Measurements from ENCODE around the gene ZNF740. TPM values are rescaled to one million over a fixed set of nuclear protein-coding genes. Genes with fewer than 3 reads are reported as not detected.

Gene ZNF740
- total and polyA plus RNA-seq, 2 of the 4 experiments (the other 2 are of a cell fraction), result 13.1 to 14.0 TPM

DNA sequence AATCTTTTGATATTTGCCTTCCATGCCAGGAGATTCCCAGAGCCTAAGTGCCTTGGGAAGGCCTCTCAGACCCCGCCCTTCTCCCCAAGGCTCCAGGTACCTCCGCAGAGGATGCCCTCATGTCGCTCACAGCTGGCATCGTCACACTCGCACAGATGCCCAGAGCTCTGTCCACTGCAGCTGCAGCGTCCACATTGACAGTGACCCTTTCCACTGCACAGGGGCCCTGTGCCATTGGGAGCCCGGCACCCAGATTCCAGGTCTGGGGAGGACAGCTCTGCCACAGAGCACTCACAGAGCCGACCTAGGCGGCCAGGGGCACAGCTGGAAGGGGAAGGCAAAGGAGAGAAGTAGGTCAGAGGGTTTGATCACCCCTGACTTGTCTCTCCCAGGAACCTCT, 12.5 kb downstream of the ZNF740 start:
- intact Hi-C loops (cut with micrococcal nuclease), result no loop called here
- no peak overlapping the region for H3K18ac ChIP-seq (ENCODE audit: low read depth, low read length)
- no peak overlapping the region for H3K4me3 ChIP-seq (ENCODE audit: insufficient read depth, low read depth, low read length)
- peaks cover 0 to 7% of the 10 kb centered on the region in 2 experiments; a peak in 1 of 4 replicates for H3K79me1 ChIP-seq (ENCODE audit: low read depth in 1 of 2, low read length in 2 of 2)
- in situ Hi-C loops (cut with MboI; ENCODE audit: low sequenced_read_pairs), result no loop called here
- H3K4me2 ChIP-seq (ENCODE audit: low read depth, low read length), result no peak overlapping the region
- H3K27me3 ChIP-seq (ENCODE audit: control insufficient read depth, insufficient read depth, low read length), result no peaks in the 10 kb centered on the region
- no peak overlapping the region for H3K23ac ChIP-seq (ENCODE audit: low read depth, low read length)
- no peak for ATAC-seq (ENCODE audit: low read depth)
- H4K5ac ChIP-seq (ENCODE audit: low read depth, low read length), result no peak overlapping the region
- no peak overlapping the region for H2AFZ ChIP-seq (replicated peaks; ENCODE audit: low read length, poor library complexity)
- H3K14ac ChIP-seq (replicated peaks; ENCODE audit: low read depth, low read length), result no peak overlapping the region
- H3K36me3 ChIP-seq (ENCODE audit: control insufficient read depth, insufficient read depth, low read length), result peaks cover 13% of the 10 kb centered on the region
- H4K8ac ChIP-seq (ENCODE audit: low read depth in 2 of 2, low read length in 2 of 2), result no peak overlapping the region
- H3K56ac ChIP-seq (ENCODE audit: extremely low read depth, insufficient read depth, low read length), result no peak overlapping the region
- H2AK5ac ChIP-seq (ENCODE audit: low read depth, low read length), result no peak overlapping the region
- H3K4me1 ChIP-seq (ENCODE audit: control insufficient read depth, insufficient read depth, low read length), result no peaks in the 10 kb centered on the region; the same call in 1 of the 2 replicates
- H3K9ac ChIP-seq (ENCODE audit: low read depth, low read length), result no peak overlapping the region
- POLR2A ChIA-PET (ENCODE audit: unreplicated experiment), result no interaction called here
- H2AK9ac ChIP-seq (replicated peaks; ENCODE audit: low read depth, low read length, poor library complexity), result no peak overlapping the region
- WGBS, 2 experiments (ENCODE audit: extremely low coverage in 2 of 2, insufficient read length in 1 of 2), result 92% methylated on average over 5 of the region's 9 CpGs; no CpG with 5 or more reads in 1 of the 2 experiments
- H3K9me3 ChIP-seq (ENCODE audit: control insufficient read depth, insufficient read depth, low read length), result no peaks in the 10 kb centered on the region
- H3K4ac ChIP-seq (ENCODE audit: low read depth, low read length), result no peak overlapping the region
- H4K91ac ChIP-seq (ENCODE audit: insufficient read depth, low read depth, low read length), result no peak overlapping the region
- CTCF ChIA-PET, result interaction anchor here (0.6 kb wide), 1 partner anchor 26 kb away, joined by 3 read pairs; no protein-coding TSS in a partner anchor
- peaks cover 13% of the 10 kb centered on the region for H3K9me1 ChIP-seq (ENCODE audit: insufficient read depth, low read length)
- no peak overlapping the region for H2BK5ac ChIP-seq (ENCODE audit: low read depth, low read length, poor library complexity, severe bottlenecking)
- no peak overlapping the region for H3K27ac ChIP-seq (ENCODE audit: insufficient read depth, low read length)
- no peak for DNase-seq
- H4K20me1 ChIP-seq (ENCODE audit: insufficient read depth, low read length), result no peaks in the 10 kb centered on the region
- no TSS peak for BruUV-seq (replicated peaks)
- no peak for TF ChIP-seq RCOR1 (IDR thresholded peaks at IDR 0.05; ENCODE audit: insufficient replicate concordance, low read length)
- no peak for TF ChIP-seq SMC3 (IDR thresholded peaks at IDR 0.05; ENCODE audit: low read depth, low read length)
- no peak for TF ChIP-seq MAZ (IDR thresholded peaks at IDR 0.05; ENCODE audit: borderline replicate concordance, low read depth, low read length)
- no peak for TF ChIP-seq MAFK (IDR thresholded peaks at IDR 0.05; ENCODE audit: low read depth, low read length)
- TF ChIP-seq BHLHE40 (IDR thresholded peaks at IDR 0.05; ENCODE audit: low read depth, low read length), result no peak
- TF ChIP-seq FOS (IDR thresholded peaks at IDR 0.05; ENCODE audit: low read depth, low read length), result no peak
- no peak for TF ChIP-seq RAD21 (IDR thresholded peaks at IDR 0.05; ENCODE audit: low read length)
- TF ChIP-seq, protein P1, sequence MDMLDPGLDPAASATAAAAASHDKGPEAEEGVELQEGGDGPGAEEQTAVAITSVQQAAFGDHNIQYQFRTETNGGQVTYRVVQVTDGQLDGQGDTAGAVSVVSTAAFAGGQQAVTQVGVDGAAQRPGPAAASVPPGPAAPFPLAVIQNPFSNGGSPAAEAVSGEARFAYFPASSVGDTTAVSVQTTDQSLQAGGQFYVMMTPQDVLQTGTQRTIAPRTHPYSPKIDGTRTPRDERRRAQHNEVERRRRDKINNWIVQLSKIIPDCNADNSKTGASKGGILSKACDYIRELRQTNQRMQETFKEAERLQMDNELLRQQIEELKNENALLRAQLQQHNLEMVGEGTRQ (IDR thresholded peaks at IDR 0.05; ENCODE audit: low read depth, low read length), result no peak
- no peak for TF ChIP-seq CHD1 (IDR thresholded peaks at IDR 0.05; ENCODE audit: low read depth, low read length)
- no peak for TF ChIP-seq NFE2L2 (IDR thresholded peaks at IDR 0.05; ENCODE audit: low read depth, low read length)
- no peak for TF ChIP-seq POLR2A (IDR thresholded peaks at IDR 0.05; ENCODE audit: low read depth, low read length)
- TF ChIP-seq, protein P2, sequence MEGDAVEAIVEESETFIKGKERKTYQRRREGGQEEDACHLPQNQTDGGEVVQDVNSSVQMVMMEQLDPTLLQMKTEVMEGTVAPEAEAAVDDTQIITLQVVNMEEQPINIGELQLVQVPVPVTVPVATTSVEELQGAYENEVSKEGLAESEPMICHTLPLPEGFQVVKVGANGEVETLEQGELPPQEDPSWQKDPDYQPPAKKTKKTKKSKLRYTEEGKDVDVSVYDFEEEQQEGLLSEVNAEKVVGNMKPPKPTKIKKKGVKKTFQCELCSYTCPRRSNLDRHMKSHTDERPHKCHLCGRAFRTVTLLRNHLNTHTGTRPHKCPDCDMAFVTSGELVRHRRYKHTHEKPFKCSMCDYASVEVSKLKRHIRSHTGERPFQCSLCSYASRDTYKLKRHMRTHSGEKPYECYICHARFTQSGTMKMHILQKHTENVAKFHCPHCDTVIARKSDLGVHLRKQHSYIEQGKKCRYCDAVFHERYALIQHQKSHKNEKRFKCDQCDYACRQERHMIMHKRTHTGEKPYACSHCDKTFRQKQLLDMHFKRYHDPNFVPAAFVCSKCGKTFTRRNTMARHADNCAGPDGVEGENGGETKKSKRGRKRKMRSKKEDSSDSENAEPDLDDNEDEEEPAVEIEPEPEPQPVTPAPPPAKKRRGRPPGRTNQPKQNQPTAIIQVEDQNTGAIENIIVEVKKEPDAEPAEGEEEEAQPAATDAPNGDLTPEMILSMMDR (conservative IDR thresholded peaks at IDR 0.05; ENCODE audit: low read depth, low read length), result no peak
- H2BK20ac ChIP-seq (ENCODE audit: low read depth, low read length), result no peak overlapping the region
- H2BK120ac ChIP-seq (ENCODE audit: low read depth, low read length), result no peak overlapping the region
- no peak overlapping the region for H2BK15ac ChIP-seq (ENCODE audit: low read depth, low read length)
- dilution Hi-C loops (cut with HindIII; ENCODE audit: low sequenced_read_pairs, unreplicated experiment), result no loop called here
